PFSK-1 (cell line): ENCODE measurements around the gene NEDD4L.

Source experiments
- FOXP2 ChIP-seq: optimal IDR thresholded peaks from 2 replicates; pipeline ENCODE3; 2011; ENCODE audit warnings: borderline replicate concordance, control low read depth, inconsistent platforms; ENCODE audit not compliant: insufficient read depth; ENCODE audit errors: extremely low read length, extremely low read depth
- POLR2AphosphoS5 ChIP-seq: IDR thresholded peaks from 2 replicates; pipeline ENCODE4 v1.6.1; 2012; ENCODE audit warnings: low read depth, mild to moderate bottlenecking, control low read depth, low read length, moderate library complexity
- REST ChIP-seq, 2 experiments: IDR thresholded peaks; 2 replicates each; pipeline versions ENCODE4 v1.6.1 to v1.8.0; 2011 to 2012; ENCODE audit warnings: low read depth in 2 of 2, low read length in 2 of 2, control low read depth in 1 of 2, inconsistent platforms in 1 of 2, mild to moderate bottlenecking in 1 of 2, moderate library complexity in 1 of 2; ENCODE audit not compliant: insufficient read depth in 1 of 2
- SIN3A ChIP-seq: IDR thresholded peaks from 2 replicates; pipeline ENCODE4 v1.6.1; 2012; ENCODE audit warnings: mild to moderate bottlenecking, low read length, moderate library complexity, borderline replicate concordance; ENCODE audit not compliant: insufficient read depth
- TAF1 ChIP-seq: IDR thresholded peaks from 2 replicates; pipeline ENCODE4 v1.6.1; 2012; ENCODE audit warnings: low read length, control low read depth, borderline replicate concordance; ENCODE audit not compliant: insufficient read depth

Gene NEDD4L

GRCh38 chr18:58362027-58362575 lies 318.1 kb downstream of the NEDD4L start:
- TF ChIP-seq FOXP2 (no peak), REST (IDR thresholded peaks at IDR 0.05; ENCODE audit: insufficient read depth in 1 of 2, low read depth in 2 of 2, low read length in 2 of 2) (no peak), SIN3A (no peak), POLR2AphosphoS5 (no peak), TAF1 (no peak)

- TF ChIP-seq TAF1 (no peak), REST (IDR thresholded peaks at IDR 0.05; ENCODE audit: insufficient read depth in 1 of 2, low read depth in 2 of 2, low read length in 2 of 2) (no peak), POLR2AphosphoS5 (no peak), SIN3A (no peak), FOXP2 (no peak)
Observed at GRCh38 chr18:58362829-58363271, 318.8 kb downstream of the NEDD4L start.

- TF ChIP-seq FOXP2 (no peak), REST (IDR thresholded peaks at IDR 0.05; ENCODE audit: insufficient read depth in 1 of 2, low read depth in 2 of 2, low read length in 2 of 2) (no peak), SIN3A (no peak), POLR2AphosphoS5 (no peak), TAF1 (no peak)
Observed at GRCh38 chr18:58363767-58364540, 319.9 kb downstream of the NEDD4L start.

- TF ChIP-seq REST (IDR thresholded peaks at IDR 0.05; ENCODE audit: insufficient read depth in 1 of 2, low read depth in 2 of 2, low read length in 2 of 2) = no peak
Observed at GRCh38 chr18:58364876-58365528, 321.0 kb downstream of the NEDD4L start.
